ENCODE data around the gene GNLY.
"Not testable (repeated sequence)": the region's sequence is repeated elsewhere in the genome, so short reads cannot be mapped to it uniquely, and the experiment has no call there.

GNLY gene

GRCh38 chr2:85694052-85695025, at the start of gene GNLY:
TSS of gene GNLY (plus strand) at chr2:85694358. CDS start at chr2:85694419, 61 bp downstream.
- DNase-seq (ENCODE audit: low read depth): no peak

- DNase-seq (ENCODE audit: low read depth): no peak
Observed at GRCh38 chr2:85644909-85645308, 49.2 kb upstream of the GNLY start.

- DNase-seq (ENCODE audit: low read depth): no peak
Observed at GRCh38 chr2:85646166-85646565, 48.0 kb upstream of the GNLY start.

- no peak for DNase-seq (ENCODE audit: low read depth)
Observed at GRCh38 chr2:85647823-85648526, 46.2 kb upstream of the GNLY start.

GRCh38 chr2:85648619-85649018, 45.5 kb upstream of the GNLY start:
- no peak for DNase-seq (ENCODE audit: low read depth)

GRCh38 chr2:85649201-85650190, 44.7 kb upstream of the GNLY start:
- no peak for DNase-seq (ENCODE audit: low read depth)

- DNase-seq (ENCODE audit: low read depth): no peak
Observed at GRCh38 chr2:85650456-85650855, 43.7 kb upstream of the GNLY start.

- DNase-seq (ENCODE audit: low read depth): no peak
Observed at GRCh38 chr2:85651097-85651496, 43.1 kb upstream of the GNLY start.

- no peak for DNase-seq (ENCODE audit: low read depth)
Observed at GRCh38 chr2:85652056-85652455, 42.1 kb upstream of the GNLY start.

GRCh38 chr2:85653996-85654395, 40.2 kb upstream of the GNLY start:
- DNase-seq (ENCODE audit: low read depth): no peak

- no peak for DNase-seq (ENCODE audit: low read depth)
Observed at GRCh38 chr2:85655961-85656417, 38.2 kb upstream of the GNLY start.

GRCh38 chr2:85656468-85656867, 37.7 kb upstream of the GNLY start:
- DNase-seq (ENCODE audit: low read depth): no peak

GRCh38 chr2:85657399-85657798, 36.8 kb upstream of the GNLY start:
- not testable (repeated sequence) for DNase-seq (ENCODE audit: low read depth)

GRCh38 chr2:85659324-85659981, 34.7 kb upstream of the GNLY start:
- DNase-seq (ENCODE audit: low read depth): no peak

GRCh38 chr2:85660301-85660700, 33.9 kb upstream of the GNLY start:
- not testable (repeated sequence) for DNase-seq (ENCODE audit: low read depth)

- no peak for DNase-seq (ENCODE audit: low read depth)
Observed at GRCh38 chr2:85660725-85661124, 33.4 kb upstream of the GNLY start.

- DNase-seq (ENCODE audit: low read depth): no peak
Observed at GRCh38 chr2:85661139-85661858, 32.9 kb upstream of the GNLY start.

GRCh38 chr2:85662899-85663593, 31.1 kb upstream of the GNLY start:
- DNase-seq (ENCODE audit: low read depth): no peak

- no peak for DNase-seq (ENCODE audit: low read depth)
Observed at GRCh38 chr2:85663594-85664565, 30.3 kb upstream of the GNLY start.

Measured in stimulated activated CD4-positive, alpha-beta T cell treated with anti-CD3 and anti-CD28 coated beads, Interleukin-2, amount 100 ng/mL, for 4 hours (primary cell).